ENCODE results near the gene COMTD1.
A peak's percentile ranks its signal among the peaks of the same experiment; 100 is the strongest.

Gene COMTD1

GRCh38 chr10:75235375-75236177 is at the start of gene COMTD1:
Gene COMTD1, minus strand, starts transcription at chr10:75235957. Its CDS starts 29 bp downstream, at chr10:75235928.
- peak; percentile 100 for TF ChIP-seq CTCF (IDR thresholded peaks at IDR 0.05; ENCODE audit: borderline replicate concordance, insufficient read depth, low read depth, low read length)
- H3K4me3 ChIP-seq (ENCODE audit: low read depth, low read length) = peak within 1 kb of the TSS; percentile 89

GRCh38 chr10:75283671-75284470 is 48.1 kb upstream of the COMTD1 start:
- no peak for TF ChIP-seq CTCF (IDR thresholded peaks at IDR 0.05; ENCODE audit: borderline replicate concordance, insufficient read depth, low read depth, low read length)
- no peak overlapping the region for H3K4me3 ChIP-seq (ENCODE audit: low read depth, low read length)

- no peak for TF ChIP-seq CTCF (IDR thresholded peaks at IDR 0.05; ENCODE audit: borderline replicate concordance, insufficient read depth, low read depth, low read length)
- H3K4me3 ChIP-seq (ENCODE audit: low read depth, low read length) = no peak overlapping the region
Observed at GRCh38 chr10:75283078-75283670, 47.4 kb upstream of the COMTD1 start.

- no peak for TF ChIP-seq CTCF (IDR thresholded peaks at IDR 0.05; ENCODE audit: borderline replicate concordance, insufficient read depth, low read depth, low read length)
- no peak overlapping the region for H3K4me3 ChIP-seq (ENCODE audit: low read depth, low read length)
Observed at GRCh38 chr10:75281974-75282373, 46.2 kb upstream of the COMTD1 start.

GRCh38 chr10:75280236-75280635 is 44.5 kb upstream of the COMTD1 start:
- H3K4me3 ChIP-seq (ENCODE audit: low read depth, low read length) = no peak overlapping the region
- no peak for TF ChIP-seq CTCF (IDR thresholded peaks at IDR 0.05; ENCODE audit: borderline replicate concordance, insufficient read depth, low read depth, low read length)

GRCh38 chr10:75276069-75276872 is 40.5 kb upstream of the COMTD1 start:
- H3K4me3 ChIP-seq (ENCODE audit: low read depth, low read length) = no peak overlapping the region
- TF ChIP-seq CTCF (IDR thresholded peaks at IDR 0.05; ENCODE audit: borderline replicate concordance, insufficient read depth, low read depth, low read length) = no peak

Data from GM12875 (cell line).